GM19324 (cell line): ENCODE results near the gene CFAP90.

Source experiments
- ATAC-seq: cut with Tn5 transposase; IDR thresholded peaks from one replicate; pipeline ENCODE4 v1.9.1; 2021; ENCODE audit warnings: mild to moderate bottlenecking, moderate library complexity; ENCODE audit not compliant: unreplicated experiment, low FRiP score

The CFAP90 gene

DNA sequence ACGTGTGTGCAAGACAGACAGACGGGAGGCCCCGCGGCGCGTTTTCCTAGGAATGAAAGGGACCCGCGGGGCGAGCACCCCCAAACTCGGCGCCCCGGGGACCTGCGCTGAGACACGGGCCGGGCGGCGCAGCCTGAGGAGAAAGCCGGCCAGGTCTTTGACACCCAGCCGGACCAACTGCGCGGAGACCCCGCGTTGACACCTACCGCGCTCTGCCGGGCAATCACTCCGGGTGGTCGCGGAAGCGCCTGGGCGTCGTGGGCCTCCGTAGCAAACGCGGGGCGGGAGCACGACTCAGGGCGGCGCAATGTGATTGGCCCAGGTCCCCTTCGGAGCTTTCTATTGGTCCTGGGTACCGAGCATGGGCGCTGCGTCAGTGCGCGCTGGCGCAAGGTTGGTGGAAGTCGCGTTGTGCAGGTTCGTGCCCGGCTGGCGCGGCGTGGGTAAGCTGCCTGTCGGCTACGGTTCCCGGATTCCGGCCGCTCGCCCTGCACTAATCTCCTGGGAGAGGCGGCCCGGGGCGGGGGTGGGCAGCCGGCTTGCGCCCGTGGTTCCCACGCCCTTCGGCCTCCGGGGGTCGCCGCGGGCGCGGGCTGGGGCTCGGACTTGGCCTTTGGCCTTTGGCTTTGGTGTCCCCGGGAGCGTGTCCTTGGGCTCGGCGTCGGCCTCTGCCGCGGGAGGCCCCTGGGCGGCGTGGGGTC, 18.0 kb upstream of the CFAP90 start, which contains the start of the genes FASTKD3 and MTRR:
FASTKD3 (minus strand) TSS at position 259 of the 701 bp plus-strand sequence. CDS start 948 bp downstream, outside the sequence.
MTRR (plus strand) TSS at position 376 of the 701 bp plus-strand sequence. CDS start 1,647 bp downstream, outside the sequence.
- ATAC-seq: peak; percentile 97

DNA sequence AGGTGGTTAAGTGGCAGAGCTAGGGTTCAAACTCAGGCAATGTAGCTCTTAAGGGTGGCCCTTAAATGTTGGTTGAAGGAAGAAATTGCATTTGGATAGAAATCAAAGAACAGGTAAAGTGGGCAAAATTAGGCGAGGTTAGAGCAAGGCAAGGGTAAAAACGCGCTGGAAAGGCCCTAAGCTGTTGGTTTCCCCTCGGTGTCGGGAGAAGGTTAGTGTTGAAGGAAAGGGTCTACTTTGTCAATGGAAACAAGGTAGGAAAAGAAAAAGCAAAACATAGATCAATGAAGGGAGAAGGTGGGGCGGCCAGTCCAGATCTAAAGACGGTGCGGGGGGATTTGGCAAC, 17.5 kb upstream of the CFAP90 start:
- ATAC-seq: no peak

DNA sequence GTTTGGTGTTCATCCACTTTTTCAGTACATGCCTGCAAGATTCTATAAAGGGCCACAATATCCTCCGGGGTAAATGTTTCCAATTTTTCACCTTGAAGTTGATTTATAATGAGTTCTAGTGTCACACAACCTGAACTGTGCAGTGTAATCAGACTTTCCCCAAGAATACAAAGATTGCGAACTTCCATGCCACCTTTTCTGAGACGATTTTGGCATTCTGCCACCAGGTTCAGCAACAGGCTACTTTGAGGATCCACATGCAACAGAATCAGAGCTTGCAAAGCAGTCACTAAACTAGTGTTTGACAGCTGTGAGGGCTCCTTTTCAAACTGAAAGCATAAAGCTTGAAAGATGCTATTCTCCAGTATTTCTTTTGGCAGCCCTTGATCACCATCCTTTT, 16.3 kb upstream of the CFAP90 start:
- ATAC-seq: no peak

DNA sequence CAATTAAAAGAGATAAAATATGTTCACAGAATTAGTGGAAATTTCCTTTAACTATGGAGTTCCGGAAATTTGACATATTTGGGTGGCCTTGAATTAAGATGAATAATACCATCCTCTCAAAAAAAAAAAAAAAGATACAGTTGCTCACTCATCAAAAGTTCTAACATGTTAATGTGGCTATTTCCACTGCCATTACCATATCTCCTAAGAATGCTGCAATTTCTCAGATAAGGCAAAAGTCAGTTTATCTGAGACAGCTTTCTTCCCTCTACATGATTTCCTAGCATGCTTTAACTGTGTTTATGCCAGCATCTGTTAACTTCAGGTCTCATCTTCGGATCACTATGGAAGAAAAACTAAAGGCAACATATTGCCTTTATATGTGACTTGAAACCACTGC, 15.3 kb upstream of the CFAP90 start:
- ATAC-seq: no peak

DNA sequence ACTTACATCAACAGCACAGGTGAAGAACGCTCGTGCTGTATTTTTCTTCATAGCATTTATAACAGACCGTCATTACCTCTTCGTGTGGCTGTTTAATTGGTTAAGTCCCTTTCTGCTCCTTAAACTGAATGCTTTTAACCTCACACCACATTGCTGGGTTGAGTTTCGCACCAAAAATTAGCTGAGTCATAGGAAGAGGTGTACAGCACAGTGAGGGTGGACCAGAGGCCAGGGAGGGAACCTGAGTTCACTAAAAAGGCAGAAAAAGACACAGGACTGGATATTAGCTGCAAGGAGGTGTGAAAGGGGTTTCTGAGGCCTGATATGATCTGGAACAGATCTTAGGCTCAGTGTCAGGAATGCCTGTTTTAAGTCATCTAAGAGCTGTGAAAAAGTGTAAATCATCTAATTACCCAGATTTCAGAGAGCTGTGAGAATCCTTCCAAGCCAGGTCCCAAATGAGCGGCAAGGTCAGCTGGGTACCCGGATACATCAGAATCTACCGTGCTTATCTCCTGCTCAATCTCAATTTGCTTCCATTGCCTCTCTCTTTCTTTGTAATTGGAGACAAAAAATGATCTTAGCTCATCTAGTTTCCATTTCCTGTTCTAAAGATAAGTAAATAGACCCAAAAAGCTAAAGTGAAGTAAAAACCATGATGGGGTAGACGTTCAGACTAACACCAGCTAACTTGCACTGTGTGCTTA, 7.1 kb upstream of the CFAP90 start:
- ATAC-seq: no peak

DNA sequence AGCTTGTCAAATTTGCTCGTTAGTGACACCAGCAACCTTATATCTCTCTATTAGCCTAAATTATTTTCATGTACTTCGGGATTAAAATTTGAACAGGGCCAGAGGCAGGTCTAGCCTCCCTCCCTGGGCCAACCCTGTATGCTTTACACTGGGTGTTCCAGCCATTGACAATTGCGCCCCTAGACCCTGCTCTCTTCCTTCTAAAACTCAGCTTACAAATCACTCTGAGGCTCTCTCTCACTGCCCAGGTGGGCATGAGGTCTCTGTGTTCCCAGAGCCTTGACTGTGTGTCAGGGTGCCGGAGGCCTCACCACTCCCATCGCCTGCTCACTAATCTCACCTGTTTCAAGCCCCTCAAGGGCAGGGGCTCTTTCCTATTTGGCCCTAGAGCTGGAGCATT, 6.4 kb upstream of the CFAP90 start:
- ATAC-seq: no peak

DNA sequence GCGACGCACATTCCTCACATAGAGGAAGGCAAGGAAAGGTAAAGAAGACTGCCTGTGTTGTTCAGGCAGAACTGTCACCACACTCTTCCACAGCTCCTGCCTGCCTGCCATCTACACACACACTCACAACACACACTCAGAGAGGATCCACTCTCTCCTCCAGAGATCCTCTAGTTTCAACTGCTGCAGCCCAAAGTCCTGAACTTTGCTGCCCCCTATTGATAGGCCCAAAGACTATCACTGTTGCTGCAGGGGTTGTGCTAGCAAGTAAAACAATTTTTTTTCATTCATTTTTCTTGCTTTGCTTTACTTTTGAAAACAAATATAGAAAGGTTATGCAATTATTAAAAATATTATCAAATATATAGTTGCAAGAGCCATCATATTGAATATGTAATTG, 5.9 kb upstream of the CFAP90 start:
- no peak for ATAC-seq

DNA sequence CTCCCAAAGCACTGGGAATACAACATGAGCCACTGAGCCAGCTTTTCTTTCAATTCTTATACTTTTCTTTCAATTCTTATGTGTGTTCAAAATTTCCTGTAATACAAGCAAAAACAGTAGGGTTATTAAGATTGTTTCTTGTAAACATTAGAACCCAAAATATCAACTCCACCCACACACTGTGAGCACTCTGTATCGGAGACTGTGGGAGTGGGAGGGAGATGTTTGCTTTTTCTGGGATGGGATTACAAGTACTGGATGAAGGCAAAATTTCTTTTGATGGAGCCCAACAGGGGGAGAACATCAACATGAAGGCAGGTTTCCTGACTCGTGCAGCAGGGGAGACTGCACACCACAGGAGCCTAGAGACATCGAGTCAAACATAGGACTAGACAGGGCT, 4.7 kb upstream of the CFAP90 start:
- no peak for ATAC-seq

DNA sequence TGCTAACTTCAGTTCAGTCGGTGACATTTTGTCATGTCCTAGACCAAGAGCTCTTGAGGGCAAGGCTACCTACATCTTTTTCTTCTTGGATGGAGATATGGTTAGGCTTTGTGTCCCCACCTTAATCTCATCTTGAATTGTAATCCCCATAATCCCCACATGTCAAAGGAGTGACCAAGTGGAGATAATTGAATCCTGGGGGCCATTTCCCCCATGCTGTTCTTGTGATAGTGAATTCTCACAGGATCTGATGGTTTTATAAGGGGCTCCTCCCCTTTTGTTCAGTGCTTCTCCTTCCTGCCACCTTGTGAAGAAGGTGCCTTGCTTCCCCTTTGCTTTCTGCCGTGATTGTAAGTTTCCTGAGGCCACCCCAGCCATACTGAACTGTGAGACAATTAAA, 2.1 kb upstream of the CFAP90 start:
- no peak for ATAC-seq

DNA sequence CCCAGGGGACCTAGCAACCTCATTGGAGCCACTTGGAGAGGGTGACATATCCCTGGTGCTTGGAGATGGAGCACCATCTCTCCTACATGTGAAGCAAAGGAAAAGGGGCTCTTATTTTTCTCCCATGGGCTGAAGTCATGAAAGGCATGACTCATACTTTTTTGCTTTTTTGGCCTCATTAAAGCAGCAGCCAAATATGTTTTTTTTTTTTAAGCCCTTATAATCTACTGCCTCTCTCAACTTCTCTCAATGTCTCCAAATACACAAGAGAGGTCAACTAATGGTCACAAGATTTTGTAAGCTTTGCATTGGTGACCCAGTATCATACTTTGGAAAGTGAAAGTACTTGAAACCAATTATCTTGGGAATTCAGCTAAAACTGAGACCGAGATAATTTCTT, 1.6 kb upstream of the CFAP90 start:
- ATAC-seq: no peak

DNA sequence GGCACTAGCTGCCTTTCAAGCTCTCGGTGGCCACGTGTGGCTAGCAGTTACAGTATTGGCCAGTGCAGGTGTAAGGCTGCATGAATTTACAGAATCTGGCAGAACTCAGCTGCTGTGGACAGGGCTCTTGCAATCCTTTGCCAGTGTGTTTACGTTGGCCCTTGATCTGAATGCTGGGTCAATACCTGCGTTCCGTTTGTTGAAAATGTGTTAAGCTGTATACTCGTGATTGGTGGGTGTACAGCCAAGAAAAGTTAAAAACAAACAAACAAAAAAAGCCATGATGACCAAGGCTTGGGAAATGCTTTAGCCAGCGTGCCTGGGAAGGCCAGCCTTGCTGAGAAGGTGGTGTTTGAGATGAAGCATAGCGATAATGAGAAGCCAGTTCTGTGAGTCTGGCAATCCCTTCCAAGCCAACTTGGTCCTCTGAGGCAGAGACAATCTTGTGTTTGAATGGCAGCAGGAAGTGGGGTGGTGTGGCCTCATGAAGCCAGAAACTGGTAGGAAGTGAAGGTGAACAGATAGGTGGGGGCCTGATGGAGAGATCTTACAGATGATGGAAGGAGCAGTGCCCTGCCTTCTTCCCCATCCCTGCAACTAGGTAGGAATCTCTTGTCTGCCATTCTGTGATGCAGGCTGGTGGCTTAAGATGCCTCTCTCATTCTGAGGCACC, 820 bp upstream of the CFAP90 start:
- ATAC-seq: no peak

DNA sequence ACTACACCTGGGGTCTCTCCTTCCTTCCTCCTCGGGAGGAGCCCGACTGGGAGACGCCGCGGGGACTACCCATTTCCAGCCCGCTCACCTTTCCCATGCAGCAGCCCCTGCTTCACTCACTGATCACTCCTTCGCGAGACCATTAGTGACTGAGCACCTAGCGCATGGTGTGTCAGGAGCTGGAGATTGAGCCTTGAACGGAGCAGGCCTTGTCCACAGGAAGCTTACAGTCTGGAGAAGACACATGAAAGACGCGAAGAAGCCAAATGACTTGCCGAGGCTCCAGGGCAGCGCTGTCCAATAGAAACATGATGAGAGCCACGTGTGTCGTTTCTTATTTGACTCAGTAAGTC, 283 bp upstream of the CFAP90 start:
- no peak for ATAC-seq

DNA sequence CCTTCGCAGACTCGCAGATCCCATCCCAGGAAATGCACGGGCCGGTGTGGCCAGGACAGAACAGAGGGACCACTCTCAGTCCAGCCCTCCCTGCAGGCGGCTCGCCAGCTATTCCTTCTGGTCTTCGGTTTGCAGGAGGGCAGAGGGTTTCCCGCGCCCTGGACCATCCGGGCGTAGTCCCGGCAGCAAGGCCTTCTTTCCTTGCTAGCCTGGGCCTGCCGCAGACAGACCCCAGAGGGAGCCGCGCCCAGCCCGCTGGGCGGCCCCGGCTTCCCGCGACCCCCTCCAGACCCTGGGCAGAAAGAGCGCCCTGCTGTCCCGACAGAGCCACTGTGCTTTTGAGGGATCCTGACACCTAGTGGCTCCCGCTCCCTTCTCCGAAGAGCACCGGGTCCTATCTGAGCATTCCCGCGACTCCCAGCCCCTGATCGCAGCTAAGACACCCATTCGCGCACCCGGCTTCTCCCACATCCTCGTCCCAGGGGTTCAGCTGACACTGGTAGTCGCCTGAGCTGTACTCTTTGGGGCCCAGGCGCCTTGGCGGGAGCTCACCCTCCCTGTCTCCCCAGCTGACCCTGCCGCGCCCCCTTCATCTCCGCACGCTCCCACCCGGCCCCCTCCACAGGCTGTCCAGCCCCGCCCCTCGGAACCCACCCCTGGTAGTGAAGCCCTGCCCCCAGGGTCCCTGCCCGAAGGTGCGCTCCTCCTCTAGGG, 1.1 kb downstream of the CFAP90 start:
- ATAC-seq: no peak

DNA sequence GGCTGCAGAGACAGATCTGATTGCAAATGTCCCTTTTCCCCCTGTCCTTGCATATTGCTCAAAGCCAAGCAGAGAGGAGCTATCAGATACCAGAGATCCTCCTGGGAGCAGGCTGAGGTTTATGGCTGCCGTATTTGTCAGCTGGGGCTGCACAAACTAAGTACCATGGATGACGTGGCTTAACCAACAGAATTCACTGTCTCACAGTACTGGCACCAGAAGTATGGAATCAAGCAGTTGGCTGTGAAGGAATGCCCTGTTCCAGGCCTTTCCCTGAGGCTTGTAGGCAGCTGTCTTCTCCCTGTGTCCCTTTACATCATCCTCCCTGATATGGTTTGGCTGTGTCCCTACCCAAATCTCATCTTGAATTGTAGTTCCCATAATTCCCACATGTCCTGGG, 2.6 kb downstream of the CFAP90 start:
- ATAC-seq: no peak

DNA sequence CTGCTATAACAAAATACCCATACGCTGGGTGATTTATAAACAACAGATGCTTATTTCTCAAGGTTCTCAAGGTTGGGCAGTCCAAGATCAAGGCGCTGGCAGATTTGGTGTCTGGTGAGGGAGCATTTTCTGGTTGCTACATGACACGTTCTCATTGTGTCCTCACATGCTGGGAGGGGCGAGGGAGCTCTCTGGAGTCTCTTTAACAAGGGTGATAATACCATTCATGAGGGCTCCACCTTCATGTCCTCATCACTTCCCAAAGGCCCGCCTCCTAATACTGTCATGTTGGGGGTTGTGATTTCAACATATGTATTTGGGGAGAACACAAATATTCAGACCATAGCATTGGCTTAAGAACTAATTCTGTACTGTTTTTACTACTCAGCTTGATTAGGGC, 4.6 kb downstream of the CFAP90 start:
- ATAC-seq: no peak

DNA sequence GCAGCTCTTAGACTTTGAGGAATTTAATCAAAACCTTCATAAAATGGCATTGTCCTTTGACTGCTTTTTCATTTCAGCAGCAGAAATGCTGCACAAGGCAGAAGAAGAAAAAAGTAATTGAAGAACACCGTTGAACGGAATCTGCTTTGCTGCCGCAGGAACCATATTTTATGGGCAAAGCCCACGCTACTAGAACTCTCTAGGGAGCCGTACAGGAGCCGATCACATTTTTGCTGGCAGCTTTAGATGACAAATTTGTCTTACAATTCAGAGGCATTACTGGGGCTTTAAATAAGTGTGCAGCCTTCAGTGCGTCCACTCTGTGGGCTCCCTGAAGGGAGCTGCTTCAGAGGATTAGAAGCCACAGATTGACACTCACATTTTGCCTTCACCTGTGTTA, 5.4 kb downstream of the CFAP90 start:
- ATAC-seq: no peak

DNA sequence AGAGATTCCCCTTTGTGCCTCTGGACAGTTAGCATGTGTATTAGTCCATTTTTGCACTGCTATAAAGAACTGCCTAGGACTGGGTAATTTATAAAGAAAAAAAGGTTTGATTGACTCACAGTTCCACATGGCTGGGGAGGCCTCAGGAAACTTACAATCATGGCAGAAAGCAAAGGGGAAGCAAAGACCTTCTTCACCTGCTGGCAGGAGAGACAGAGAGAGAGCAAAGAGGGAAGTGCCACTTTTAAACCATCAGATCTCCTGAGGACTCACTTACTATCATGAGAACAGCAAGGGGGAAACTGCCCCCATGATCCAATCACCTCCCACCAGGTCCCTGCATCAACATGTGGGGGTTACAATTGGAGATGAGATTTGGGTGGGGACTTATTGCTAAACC, 6.0 kb downstream of the CFAP90 start:
- no peak for ATAC-seq

DNA sequence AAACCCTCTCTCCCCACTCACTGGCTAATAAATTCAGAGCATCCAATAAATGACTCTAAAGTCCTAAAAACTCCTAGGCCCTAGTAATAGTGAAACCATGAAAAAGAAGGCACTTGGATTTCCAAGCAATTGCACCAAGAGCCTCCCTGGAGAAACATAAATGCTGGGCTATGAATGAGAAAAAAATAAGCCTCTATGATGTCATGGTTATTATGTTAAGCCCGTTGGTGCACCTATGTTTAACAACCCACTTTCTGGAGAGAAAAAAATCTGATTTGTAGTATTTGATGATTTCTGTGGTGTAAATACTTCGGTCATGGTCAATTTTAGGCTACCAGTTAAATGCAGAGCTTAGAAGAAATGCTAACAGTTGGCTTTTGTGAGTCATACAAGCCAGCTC, 8.4 kb downstream of the CFAP90 start:
- no peak for ATAC-seq

DNA sequence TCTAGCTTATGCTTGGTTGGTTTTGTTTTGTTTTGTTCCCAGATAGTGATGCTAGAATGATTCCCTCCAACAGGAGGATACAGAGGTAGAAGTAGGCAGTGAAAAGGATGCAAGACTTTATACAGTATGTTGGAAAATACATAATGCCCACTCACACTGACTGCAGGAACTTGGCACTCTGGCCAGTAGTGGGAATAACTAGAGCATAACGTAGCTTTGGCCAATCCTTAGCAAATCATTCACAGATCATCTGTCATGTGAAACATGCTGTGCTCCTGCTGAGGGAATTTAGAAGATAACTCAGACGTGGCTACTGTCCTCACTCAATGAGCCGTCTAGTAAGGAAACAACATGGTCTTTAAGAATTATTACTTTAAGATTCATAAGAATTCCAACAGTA, 13.5 kb downstream of the CFAP90 start:
- no peak for ATAC-seq

DNA sequence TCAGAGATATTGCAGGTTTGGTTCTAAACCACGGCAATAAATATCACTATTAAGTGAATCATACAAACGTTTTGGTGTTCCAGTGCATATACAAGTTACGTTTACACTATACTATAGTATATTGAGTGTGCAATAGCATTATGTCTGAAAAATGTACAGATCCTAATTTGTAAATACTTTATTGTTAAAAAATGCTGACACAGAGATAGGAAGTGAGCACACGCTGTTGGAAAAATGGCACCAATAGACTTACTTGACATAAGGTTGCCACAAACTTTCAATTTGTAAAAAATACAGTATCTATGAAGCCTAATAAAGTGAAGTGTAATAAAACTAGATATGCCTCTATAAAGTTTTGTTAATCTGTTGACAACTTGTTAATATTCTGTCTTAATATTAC, 16.0 kb downstream of the CFAP90 start:
- ATAC-seq: no peak

DNA sequence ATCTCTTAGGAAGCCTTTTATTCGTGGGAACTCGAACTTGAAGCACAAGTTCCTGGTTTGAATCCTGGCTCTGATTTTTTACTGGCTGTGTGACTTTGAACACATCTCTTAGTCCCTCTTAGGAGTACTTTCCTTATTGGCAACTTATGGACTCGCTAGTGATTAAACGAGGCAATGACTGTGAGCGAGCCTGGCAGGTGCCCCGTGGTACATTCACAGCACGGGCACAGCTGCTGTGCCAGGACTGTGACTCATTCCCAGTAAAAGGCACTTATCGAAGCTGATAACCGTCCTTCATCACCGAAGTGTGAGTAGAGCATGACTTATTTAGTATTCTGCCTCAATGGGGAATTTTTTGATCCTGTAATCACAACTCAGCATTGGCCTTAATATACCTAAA, 22.7 kb downstream of the CFAP90 start:
- ATAC-seq: no peak
